ENCODE results near the gene KIF2B. TPM values are rescaled to one million over a fixed set of nuclear protein-coding genes. Genes with fewer than 3 reads are reported as not detected.

KIF2B gene, protein sequence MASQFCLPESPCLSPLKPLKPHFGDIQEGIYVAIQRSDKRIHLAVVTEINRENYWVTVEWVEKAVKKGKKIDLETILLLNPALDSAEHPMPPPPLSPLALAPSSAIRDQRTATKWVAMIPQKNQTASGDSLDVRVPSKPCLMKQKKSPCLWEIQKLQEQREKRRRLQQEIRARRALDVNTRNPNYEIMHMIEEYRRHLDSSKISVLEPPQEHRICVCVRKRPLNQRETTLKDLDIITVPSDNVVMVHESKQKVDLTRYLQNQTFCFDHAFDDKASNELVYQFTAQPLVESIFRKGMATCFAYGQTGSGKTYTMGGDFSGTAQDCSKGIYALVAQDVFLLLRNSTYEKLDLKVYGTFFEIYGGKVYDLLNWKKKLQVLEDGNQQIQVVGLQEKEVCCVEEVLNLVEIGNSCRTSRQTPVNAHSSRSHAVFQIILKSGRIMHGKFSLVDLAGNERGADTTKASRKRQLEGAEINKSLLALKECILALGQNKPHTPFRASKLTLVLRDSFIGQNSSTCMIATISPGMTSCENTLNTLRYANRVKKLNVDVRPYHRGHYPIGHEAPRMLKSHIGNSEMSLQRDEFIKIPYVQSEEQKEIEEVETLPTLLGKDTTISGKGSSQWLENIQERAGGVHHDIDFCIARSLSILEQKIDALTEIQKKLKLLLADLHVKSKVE
- not detected in 2 replicates for polyA plus RNA-seq

GRCh38 chr17:53822764-53823163 is at the start of gene KIF2B:
KIF2B (plus strand) TSS chr17:53822927; CDS start chr17:53823034, 107 bp downstream.

Measured in Purkinje cell (primary cell).